22Rv1 (cell line): ENCODE measurements around the gene LRMDA.

Source experiments
- ZFX ChIP-seq: fragments of 450-650 bp; IDR thresholded peaks from 2 replicates; pipeline ENCODE4 v1.6.1; 2017; ENCODE audit warnings: antibody characterized with exemption, borderline replicate concordance
- TF ChIP-seq, protein P1 (sequence below): fragments of 450-650 bp; IDR thresholded peaks from 2 replicates; pipeline ENCODE4 v1.5.1; 2017; ENCODE audit warnings: mild to moderate bottlenecking

- TF ChIP-seq, protein P1, sequence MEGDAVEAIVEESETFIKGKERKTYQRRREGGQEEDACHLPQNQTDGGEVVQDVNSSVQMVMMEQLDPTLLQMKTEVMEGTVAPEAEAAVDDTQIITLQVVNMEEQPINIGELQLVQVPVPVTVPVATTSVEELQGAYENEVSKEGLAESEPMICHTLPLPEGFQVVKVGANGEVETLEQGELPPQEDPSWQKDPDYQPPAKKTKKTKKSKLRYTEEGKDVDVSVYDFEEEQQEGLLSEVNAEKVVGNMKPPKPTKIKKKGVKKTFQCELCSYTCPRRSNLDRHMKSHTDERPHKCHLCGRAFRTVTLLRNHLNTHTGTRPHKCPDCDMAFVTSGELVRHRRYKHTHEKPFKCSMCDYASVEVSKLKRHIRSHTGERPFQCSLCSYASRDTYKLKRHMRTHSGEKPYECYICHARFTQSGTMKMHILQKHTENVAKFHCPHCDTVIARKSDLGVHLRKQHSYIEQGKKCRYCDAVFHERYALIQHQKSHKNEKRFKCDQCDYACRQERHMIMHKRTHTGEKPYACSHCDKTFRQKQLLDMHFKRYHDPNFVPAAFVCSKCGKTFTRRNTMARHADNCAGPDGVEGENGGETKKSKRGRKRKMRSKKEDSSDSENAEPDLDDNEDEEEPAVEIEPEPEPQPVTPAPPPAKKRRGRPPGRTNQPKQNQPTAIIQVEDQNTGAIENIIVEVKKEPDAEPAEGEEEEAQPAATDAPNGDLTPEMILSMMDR: no peak
- no peak for TF ChIP-seq ZFX
Measured at GRCh38 chr10:76581506-76582256, 1150.3 kb downstream of the LRMDA start.
